ENCODE measurements around the gene LAMP2.
"Not testable (repeated sequence)": the region's sequence is repeated elsewhere in the genome, so short reads cannot be mapped to it uniquely, and the experiment has no call there.

Gene LAMP2

DNA sequence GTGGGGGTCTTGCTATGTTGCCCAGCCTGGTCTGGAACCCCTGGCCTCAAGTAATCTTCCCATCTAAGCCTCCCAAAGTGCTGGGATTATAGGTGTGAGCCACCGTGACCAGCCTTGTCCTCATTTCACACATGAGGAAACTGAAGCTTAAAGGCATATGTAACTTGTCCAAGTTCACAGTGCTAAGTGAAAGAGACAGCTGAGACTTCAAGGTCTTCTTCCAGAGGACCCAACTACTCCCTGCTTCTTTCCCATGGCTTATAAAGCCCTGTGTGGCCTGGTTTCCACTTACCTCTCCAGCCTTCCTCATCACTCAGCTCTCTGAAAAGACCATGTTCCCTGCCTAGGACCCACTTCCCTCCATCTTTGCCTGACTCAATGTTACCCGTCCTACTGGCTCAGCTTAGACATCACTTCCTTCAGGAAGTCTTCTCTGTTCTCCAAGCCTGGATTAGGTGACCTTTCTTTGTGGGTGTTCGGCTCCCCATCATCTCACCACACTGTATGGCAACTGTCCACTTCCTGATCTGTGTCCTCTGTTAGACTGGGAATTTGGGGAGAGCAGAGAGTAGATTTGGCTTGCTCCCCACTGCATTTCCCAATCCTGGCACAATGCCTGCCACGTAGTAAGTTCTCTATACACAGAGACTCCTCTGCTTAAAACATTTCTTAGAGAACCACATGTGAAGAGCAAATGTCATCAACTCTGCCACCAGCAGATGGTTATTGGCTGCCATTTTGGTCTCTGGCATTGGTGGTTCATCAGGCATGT is 30.4 kb upstream of the LAMP2 start:
- TF ChIP-seq, protein P1, sequence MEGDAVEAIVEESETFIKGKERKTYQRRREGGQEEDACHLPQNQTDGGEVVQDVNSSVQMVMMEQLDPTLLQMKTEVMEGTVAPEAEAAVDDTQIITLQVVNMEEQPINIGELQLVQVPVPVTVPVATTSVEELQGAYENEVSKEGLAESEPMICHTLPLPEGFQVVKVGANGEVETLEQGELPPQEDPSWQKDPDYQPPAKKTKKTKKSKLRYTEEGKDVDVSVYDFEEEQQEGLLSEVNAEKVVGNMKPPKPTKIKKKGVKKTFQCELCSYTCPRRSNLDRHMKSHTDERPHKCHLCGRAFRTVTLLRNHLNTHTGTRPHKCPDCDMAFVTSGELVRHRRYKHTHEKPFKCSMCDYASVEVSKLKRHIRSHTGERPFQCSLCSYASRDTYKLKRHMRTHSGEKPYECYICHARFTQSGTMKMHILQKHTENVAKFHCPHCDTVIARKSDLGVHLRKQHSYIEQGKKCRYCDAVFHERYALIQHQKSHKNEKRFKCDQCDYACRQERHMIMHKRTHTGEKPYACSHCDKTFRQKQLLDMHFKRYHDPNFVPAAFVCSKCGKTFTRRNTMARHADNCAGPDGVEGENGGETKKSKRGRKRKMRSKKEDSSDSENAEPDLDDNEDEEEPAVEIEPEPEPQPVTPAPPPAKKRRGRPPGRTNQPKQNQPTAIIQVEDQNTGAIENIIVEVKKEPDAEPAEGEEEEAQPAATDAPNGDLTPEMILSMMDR (IDR thresholded peaks at IDR 0.05; ENCODE audit: low read length, missing control alignments) = no peak
- DNase-seq (ENCODE audit: low read depth) = peak; percentile 61
- H3K4me3 ChIP-seq (replicated peaks; ENCODE audit: low read depth, low read length) = no peak overlapping the region

DNA sequence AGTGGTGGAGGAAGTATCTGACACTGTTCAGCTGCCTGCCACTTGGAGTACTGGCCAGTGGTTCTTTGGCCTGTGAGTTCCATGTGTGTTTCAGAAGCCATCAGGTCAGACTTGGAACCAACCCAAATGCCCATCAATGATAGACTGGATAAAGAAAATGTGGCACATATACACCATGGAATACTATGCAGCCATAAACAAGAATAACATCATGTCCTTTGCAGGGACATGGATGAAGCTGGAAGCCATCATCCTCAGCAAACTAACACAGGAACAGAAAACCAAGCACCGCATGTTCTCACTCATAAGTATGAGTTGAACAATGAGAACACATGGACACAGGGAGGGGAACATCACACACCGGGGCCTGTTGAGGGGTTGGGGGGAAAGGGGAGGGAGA is 21.0 kb upstream of the LAMP2 start:
- not testable (repeated sequence) for H3K4me3 ChIP-seq (replicated peaks; ENCODE audit: low read depth, low read length); DNase-seq (ENCODE audit: low read depth)

DNA sequence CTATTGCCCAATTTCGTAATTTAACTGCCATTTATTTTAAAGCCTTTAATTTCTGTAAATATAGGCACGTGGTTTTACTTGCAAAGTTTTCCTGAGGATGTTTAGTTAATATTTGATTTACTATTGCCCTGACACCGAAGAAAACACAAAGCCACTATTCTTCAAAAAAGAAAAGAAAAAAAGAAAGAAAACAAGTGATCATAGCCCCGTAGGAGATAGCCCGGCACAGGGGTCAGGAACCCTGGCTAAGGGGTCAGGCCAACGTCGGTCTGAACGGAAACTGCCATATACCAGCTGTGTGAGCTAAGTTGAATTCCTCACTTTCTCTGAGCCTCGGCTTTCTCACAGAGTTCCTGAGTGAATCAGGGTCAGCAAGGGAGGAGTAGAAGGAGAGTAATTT is 17.7 kb upstream of the LAMP2 start:
- TF ChIP-seq, protein P1 (IDR thresholded peaks at IDR 0.05; ENCODE audit: low read length, missing control alignments) = no peak
- H3K4me3 ChIP-seq (replicated peaks; ENCODE audit: low read depth, low read length) = no peak overlapping the region
- DNase-seq (ENCODE audit: low read depth) = no peak

DNA sequence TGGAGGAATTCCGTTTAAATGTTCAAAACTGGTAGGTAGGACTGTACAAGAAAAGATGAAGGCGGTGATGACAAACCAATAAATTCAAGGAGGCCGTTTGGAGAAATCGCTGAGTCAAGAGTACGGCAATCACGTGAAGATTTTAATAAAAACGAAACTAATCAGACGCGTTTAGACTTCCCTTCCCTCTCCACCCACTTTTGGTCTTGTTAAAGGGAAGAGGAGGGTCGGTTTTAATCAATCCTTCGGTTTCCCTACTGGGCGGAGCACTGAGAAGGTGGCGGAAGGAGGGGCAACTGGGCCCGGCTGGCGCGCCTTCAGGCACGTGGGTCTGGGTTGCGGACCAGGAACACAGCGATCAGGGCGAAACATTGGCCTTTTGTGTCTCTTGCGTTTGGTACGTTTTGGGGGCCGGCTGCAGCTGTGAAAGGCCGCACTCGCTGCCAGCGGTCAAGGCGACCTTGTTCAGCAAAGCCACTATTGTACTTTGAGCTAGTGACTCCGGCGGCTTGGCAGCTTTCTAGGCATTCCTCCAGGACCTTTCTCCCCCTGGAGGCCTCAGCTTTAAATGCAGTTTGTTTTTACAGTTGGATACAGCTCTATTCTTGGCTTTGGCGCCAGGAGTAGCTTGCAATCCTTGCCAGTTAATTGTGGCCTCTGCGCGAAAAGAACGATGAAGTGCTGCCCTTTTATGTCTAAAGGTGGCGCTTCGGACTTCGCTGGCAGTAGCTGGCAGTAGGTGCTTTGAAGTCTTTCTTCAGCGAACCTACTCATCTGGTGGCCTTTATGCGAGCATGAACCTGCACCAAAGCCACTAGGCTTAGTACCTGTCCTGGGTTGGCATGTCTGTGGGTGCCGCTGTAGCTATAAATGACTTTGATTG is 16.8 kb upstream of the LAMP2 start:
- TF ChIP-seq, protein P1 (IDR thresholded peaks at IDR 0.05; ENCODE audit: low read length, missing control alignments) = peak; percentile 52

DNA sequence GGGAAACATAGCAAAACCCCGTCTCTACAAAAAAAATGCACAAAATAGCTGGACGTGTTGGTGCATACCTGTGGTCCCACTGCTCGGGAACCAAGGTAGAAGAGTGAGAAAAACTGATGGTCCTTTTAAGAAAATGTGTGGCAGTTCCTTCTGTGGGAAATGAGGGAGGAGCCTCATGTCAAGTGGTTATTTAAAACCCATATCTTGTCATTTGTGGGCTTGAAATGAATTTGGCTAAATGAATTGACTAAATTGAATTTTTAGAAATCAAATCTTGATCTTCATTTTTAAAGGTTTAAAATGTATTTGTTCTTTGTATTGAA is 16.2 kb upstream of the LAMP2 start:
- TF ChIP-seq, protein P1 (IDR thresholded peaks at IDR 0.05; ENCODE audit: low read length, missing control alignments) = no peak
- peak; percentile 4 for DNase-seq (ENCODE audit: low read depth)
- H3K4me3 ChIP-seq (replicated peaks; ENCODE audit: low read depth, low read length) = peak overlapping the region; percentile 53

More for the DNA sequence above, 16.8 kb upstream of the LAMP2 start:
- DNase-seq (ENCODE audit: low read depth) = peak; percentile 85
- H3K4me3 ChIP-seq (replicated peaks; ENCODE audit: low read depth, low read length) = peak overlapping the region; percentile 53

DNA sequence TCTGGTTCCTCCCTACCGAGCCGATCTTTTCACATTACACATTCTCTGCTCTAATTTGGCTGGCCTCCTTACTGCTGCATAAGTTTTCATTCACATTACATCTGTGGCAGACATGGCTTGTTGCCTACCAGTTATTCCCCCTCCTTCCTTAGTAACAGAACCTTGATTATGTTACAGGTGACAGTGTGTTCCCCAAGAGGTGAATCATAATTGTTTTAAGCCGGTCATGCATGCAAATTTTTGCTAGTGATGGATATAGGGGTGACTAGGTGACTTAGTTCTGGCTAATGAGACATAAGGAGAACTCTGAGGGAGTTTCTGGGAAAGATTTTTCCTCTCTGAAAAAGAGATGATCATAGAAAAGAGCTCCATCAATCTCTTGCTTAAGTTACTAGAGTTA is 8.4 kb upstream of the LAMP2 start:
- no peak overlapping the region for H3K4me3 ChIP-seq (replicated peaks; ENCODE audit: low read depth, low read length)
- TF ChIP-seq, protein P1 (IDR thresholded peaks at IDR 0.05; ENCODE audit: low read length, missing control alignments) = no peak
- no peak for DNase-seq (ENCODE audit: low read depth)

DNA sequence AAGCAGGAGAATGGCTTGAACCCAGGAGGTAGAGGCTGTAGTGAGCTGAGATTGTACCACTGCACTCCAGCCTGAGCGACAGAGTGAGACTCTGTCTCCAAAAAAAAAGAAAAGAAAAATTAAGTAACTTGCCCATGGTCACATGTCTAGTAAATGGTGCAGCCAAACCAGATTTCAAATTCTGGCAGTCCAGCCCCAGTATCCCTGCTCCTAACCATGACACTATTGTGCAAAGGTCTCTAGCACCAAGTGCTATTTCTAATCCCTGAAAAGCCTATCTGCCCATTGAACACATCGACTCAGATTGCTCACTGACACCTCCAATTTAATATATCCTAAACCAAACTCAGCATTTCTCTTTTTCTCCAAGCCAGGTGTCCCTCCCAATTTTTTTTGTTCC is 7.6 kb upstream of the LAMP2 start:
- DNase-seq (ENCODE audit: low read depth) = no peak
- no peak overlapping the region for H3K4me3 ChIP-seq (replicated peaks; ENCODE audit: low read depth, low read length)
- TF ChIP-seq, protein P1 (IDR thresholded peaks at IDR 0.05; ENCODE audit: low read length, missing control alignments) = no peak

Data from fibroblast of pulmonary artery (primary cell).